ENCODE measurements around the gene CIDEB.

DNA sequence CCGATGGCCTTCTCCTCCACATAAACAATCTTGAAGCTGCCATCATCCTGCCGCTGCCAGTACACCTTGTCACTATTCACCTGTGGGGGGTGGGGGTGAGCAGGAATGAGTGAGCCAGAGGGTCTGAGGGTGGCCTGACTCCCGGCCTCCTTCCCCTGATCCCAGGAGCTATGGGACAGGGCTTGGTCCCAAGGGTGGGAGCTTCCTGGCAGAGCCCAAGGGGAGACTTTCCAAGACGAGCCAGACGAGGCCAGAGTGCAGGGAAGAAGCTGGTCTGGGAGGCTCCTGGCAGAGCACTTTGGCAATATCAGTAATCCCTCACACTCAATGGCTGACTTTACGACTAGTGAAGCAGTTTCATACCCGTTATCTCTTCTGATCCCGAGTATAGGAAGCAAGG is 52.3 kb downstream of the CIDEB start:
- no peak for TF ChIP-seq CREB1 (IDR thresholded peaks at IDR 0.05)
- TF ChIP-seq, protein P1, sequence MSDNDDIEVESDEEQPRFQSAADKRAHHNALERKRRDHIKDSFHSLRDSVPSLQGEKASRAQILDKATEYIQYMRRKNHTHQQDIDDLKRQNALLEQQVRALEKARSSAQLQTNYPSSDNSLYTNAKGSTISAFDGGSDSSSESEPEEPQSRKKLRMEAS (IDR thresholded peaks at IDR 0.05) = no peak
- TF ChIP-seq RAD21 (IDR thresholded peaks at IDR 0.05 in 1 of 2, conservative IDR thresholded peaks at IDR 0.05 in 1 of 2; ENCODE audit: low read depth in 2 of 2, low read length in 2 of 2) = no peak
- no peak for TF ChIP-seq NRF1 (IDR thresholded peaks at IDR 0.05; ENCODE audit: low read depth, low read length)
- TF ChIP-seq, protein P2, sequence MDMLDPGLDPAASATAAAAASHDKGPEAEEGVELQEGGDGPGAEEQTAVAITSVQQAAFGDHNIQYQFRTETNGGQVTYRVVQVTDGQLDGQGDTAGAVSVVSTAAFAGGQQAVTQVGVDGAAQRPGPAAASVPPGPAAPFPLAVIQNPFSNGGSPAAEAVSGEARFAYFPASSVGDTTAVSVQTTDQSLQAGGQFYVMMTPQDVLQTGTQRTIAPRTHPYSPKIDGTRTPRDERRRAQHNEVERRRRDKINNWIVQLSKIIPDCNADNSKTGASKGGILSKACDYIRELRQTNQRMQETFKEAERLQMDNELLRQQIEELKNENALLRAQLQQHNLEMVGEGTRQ (IDR thresholded peaks at IDR 0.05; ENCODE audit: low read length) = no peak
- TF ChIP-seq EZH2 (IDR thresholded peaks at IDR 0.05; ENCODE audit: low read depth, low read length, severe bottlenecking) = no peak
- no peak for TF ChIP-seq POLR2AphosphoS5 (IDR thresholded peaks at IDR 0.05; ENCODE audit: low read depth, low read length)
